Measurements from ENCODE around the gene CCDC152.

CCDC152 gene

GRCh38 chr5:42784132-42784531, 27.5 kb downstream of the CCDC152 start:
- no peak for DNase-seq

GRCh38 chr5:42785756-42786155, 29.1 kb downstream of the CCDC152 start:
- no peak for DNase-seq

GRCh38 chr5:42787073-42787472, 30.5 kb downstream of the CCDC152 start:
- no peak for DNase-seq

- DNase-seq = no peak
These were observed 31.2 kb downstream of the CCDC152 start for GRCh38 chr5:42787845-42788244.

- DNase-seq = no peak
These were observed 34.5 kb downstream of the CCDC152 start for GRCh38 chr5:42791151-42791550.

GRCh38 chr5:42798284-42799240, 41.9 kb downstream of the CCDC152 start:
- DNase-seq = no peak

GRCh38 chr5:42799241-42799608, 42.6 kb downstream of the CCDC152 start:
- no peak for DNase-seq

- DNase-seq = no peak
These were observed 43.1 kb downstream of the CCDC152 start for GRCh38 chr5:42799668-42800114.

- no peak for DNase-seq
These were observed 44.2 kb downstream of the CCDC152 start for GRCh38 chr5:42800748-42801330.

- no peak for DNase-seq
These were observed 45.0 kb downstream of the CCDC152 start for GRCh38 chr5:42801516-42802166.

- no peak for DNase-seq
These were observed 48.2 kb downstream of the CCDC152 start for GRCh38 chr5:42804717-42805339.

- no peak for DNase-seq
These were observed 49.5 kb downstream of the CCDC152 start for GRCh38 chr5:42806004-42806700.

GRCh38 chr5:42806701-42807262, 50.2 kb downstream of the CCDC152 start:
- DNase-seq = no peak

- no peak for DNase-seq
These were observed 51.3 kb downstream of the CCDC152 start for GRCh38 chr5:42807722-42808447.

- no peak for DNase-seq
These were observed 52.4 kb downstream of the CCDC152 start for GRCh38 chr5:42808888-42809611.

- DNase-seq = no peak
These were observed 54.4 kb downstream of the CCDC152 start for GRCh38 chr5:42810834-42811590.

GRCh38 chr5:42811591-42812446, 55.2 kb downstream of the CCDC152 start, which contains the start of gene SELENOP:
TSS of gene SELENOP (minus strand) at chr5:42811892. CDS start at chr5:42808353, 3,539 bp downstream.
- no peak for DNase-seq

GRCh38 chr5:42812620-42813019, 56.0 kb downstream of the CCDC152 start:
- no peak for DNase-seq

- DNase-seq = no peak
These were observed 56.9 kb downstream of the CCDC152 start for GRCh38 chr5:42813533-42813932.
